GM12891 (cell line): ENCODE measurements around the gene PRPF18.

Experiments used
- POLR2A ChIP-seq: IDR thresholded peaks from 2 replicates; pipeline ENCODE4 v1.6.1; 2011; ENCODE audit warnings: low read depth, low read length, control low read depth
- POLR2AphosphoS5 ChIP-seq: IDR thresholded peaks from 2 replicates; pipeline ENCODE4 v1.6.1; 2011; ENCODE audit warnings: low read depth, low read length, control low read depth
- POU2F2 ChIP-seq: IDR thresholded peaks from 2 replicates; pipeline ENCODE4 v1.6.1; 2011; ENCODE audit warnings: low read depth, mild to moderate bottlenecking, control low read depth, low read length, moderate library complexity
- TAF1 ChIP-seq: IDR thresholded peaks from 2 replicates; pipeline ENCODE4 v1.6.1; 2011; ENCODE audit warnings: low read depth, low read length, control low read depth

DNA sequence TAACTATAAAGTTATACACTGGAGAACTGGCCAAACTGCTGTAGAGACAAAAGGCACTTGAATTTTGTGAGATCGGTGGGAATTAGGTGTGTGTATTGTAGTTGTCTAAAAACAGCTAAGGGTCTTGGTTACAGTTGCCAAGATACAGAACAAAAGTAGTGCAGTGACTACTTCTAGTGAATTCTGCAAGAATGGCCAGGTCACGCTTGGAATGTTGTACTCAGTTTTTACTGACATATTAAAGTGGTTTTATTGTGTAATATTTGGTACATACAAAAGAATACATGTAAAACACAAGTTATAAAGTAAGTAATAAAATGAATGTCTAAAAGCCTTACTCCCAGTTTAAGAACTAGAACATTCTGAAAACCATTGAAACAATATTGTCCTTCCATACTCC lies 42.4 kb downstream of the PRPF18 start:
- TF ChIP-seq POLR2A (no peak), POLR2AphosphoS5 (no peak), TAF1 (no peak), POU2F2 (no peak)
